ENCODE data around the gene CTCFL.

DNA sequence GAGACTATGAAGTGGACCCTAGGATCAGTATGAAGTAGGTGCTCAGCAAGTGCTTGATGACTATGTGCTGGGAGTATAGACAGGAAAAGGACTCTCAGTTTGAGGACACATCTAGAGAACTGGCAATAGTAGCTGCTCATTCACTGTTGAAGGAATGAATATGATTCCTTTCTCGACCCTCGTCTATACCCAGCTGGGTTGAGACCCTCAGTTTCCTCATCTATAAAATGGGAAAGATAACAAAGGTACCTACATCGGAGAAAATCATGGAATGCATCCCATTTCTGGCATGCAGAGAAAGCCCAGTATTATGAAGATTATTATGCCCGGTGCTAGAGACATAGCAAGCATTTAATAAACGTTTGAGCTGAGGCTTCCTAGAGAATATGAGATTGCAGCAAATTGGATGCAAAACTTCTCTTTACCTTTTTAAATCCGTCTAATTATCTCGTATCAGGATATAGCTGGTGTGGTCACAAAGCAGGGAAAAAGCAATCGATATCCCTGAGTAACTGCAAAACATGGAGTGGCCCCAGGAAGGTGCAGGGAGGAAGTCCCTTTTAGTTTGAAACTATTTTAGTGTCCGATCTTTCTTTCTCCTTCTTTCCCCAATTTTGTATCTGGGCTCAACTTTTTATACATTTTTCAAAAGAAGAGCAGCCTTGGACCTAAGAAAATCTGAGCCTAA, 33.1 kb upstream of the CTCFL start:
- TF ChIP-seq POLR2AphosphoS5 (IDR thresholded peaks at IDR 0.05; ENCODE audit: low read depth), result no peak
- TF ChIP-seq, protein P1, sequence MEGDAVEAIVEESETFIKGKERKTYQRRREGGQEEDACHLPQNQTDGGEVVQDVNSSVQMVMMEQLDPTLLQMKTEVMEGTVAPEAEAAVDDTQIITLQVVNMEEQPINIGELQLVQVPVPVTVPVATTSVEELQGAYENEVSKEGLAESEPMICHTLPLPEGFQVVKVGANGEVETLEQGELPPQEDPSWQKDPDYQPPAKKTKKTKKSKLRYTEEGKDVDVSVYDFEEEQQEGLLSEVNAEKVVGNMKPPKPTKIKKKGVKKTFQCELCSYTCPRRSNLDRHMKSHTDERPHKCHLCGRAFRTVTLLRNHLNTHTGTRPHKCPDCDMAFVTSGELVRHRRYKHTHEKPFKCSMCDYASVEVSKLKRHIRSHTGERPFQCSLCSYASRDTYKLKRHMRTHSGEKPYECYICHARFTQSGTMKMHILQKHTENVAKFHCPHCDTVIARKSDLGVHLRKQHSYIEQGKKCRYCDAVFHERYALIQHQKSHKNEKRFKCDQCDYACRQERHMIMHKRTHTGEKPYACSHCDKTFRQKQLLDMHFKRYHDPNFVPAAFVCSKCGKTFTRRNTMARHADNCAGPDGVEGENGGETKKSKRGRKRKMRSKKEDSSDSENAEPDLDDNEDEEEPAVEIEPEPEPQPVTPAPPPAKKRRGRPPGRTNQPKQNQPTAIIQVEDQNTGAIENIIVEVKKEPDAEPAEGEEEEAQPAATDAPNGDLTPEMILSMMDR (IDR thresholded peaks at IDR 0.05; ENCODE audit: insufficient read depth, low read length), result no peak
- TF ChIP-seq GABPA (IDR thresholded peaks at IDR 0.05; ENCODE audit: low read depth), result no peak

Measured in HL-60 (cell line).